ENCODE results near the gene GPX4.

GRCh38 chr19:1151917-1152587 lies 48.3 kb downstream of the GPX4 start:
- TF ChIP-seq CTCF (IDR thresholded peaks at IDR 0.05) (no peak), POLR2A (IDR thresholded peaks at IDR 0.05; ENCODE audit: low read depth) (no peak)
